ENCODE measurements around the gene PPP1R27.

Gene PPP1R27

GRCh38 chr17:81860756-81861568 lies 26.1 kb upstream of the PPP1R27 start:
- DNase-seq: peak; percentile 99

- no peak for DNase-seq
These were observed 25.3 kb upstream of the PPP1R27 start, which contains the start of gene P4HB for GRCh38 chr17:81859906-81860755. Gene P4HB (minus strand): TSS chr17:81860535. CDS start chr17:81860471, 64 bp downstream.

GRCh38 chr17:81858967-81859905 lies 24.4 kb upstream of the PPP1R27 start:
- DNase-seq: no peak

GRCh38 chr17:81858170-81858966 lies 23.5 kb upstream of the PPP1R27 start:
- no peak for DNase-seq

GRCh38 chr17:81854974-81855774 lies 20.3 kb upstream of the PPP1R27 start:
- no peak for DNase-seq

GRCh38 chr17:81852237-81852636 lies 17.4 kb upstream of the PPP1R27 start:
- DNase-seq: no peak

- no peak for DNase-seq
These were observed 16.6 kb upstream of the PPP1R27 start for GRCh38 chr17:81851423-81851822.

- no peak for DNase-seq
These were observed 14.6 kb upstream of the PPP1R27 start for GRCh38 chr17:81849457-81849856.

GRCh38 chr17:81846743-81847689 lies 12.2 kb upstream of the PPP1R27 start:
- no peak for DNase-seq

GRCh38 chr17:81845881-81846742 lies 11.3 kb upstream of the PPP1R27 start:
- no peak for DNase-seq

GRCh38 chr17:81845361-81845760 lies 10.5 kb upstream of the PPP1R27 start:
- DNase-seq: no peak

GRCh38 chr17:81844887-81845286 lies 10.0 kb upstream of the PPP1R27 start:
- DNase-seq: no peak

- DNase-seq: no peak
These were observed 9.5 kb upstream of the PPP1R27 start for GRCh38 chr17:81844327-81844851.

- no peak for DNase-seq
These were observed 9.0 kb upstream of the PPP1R27 start for GRCh38 chr17:81843713-81844326.

- DNase-seq: no peak
These were observed 8.1 kb upstream of the PPP1R27 start for GRCh38 chr17:81842725-81843504.

- DNase-seq: no peak
These were observed 7.5 kb upstream of the PPP1R27 start for GRCh38 chr17:81842378-81842724.

GRCh38 chr17:81841866-81842265 lies 7.0 kb upstream of the PPP1R27 start:
- DNase-seq: no peak
